HepG2 (cell line): Measurements from ENCODE around the gene ZNF100. TPM values are rescaled to one million over a fixed set of nuclear protein-coding genes. Genes with fewer than 3 reads are reported as not detected.

Experiments used
- CCAR2 ChIP-seq: fragments of 200-400 bp; formaldehyde crosslinking; optimal IDR thresholded peaks from 2 replicates; pipeline ENCODE3; 2018; ENCODE audit warnings: low read depth, mild to moderate bottlenecking, low read length, moderate library complexity
- DRAP1 ChIP-seq: IDR thresholded peaks from 2 replicates; pipeline ENCODE4 v1.6.1; 2016; ENCODE audit warnings: missing genetic modification reagents, missing compliant biosample characterization
- ELF4 ChIP-seq: sonication (generic); formaldehyde crosslinking; IDR thresholded peaks from 2 replicates; pipeline ENCODE4 v1.5.0; 2020; ENCODE audit warnings: missing genetic modification reagents, mild to moderate bottlenecking, moderate library complexity, borderline replicate concordance
- FOXP1 ChIP-seq, 2 experiments: fragments of 450-650 bp in 1 of 2; IDR thresholded peaks; 2 replicates each; pipeline ENCODE4 v1.6.1; 2017 to 2018; ENCODE audit warnings: antibody characterized with exemption in 1 of 2
- HCFC1 ChIP-seq: fragments of 150-350 bp; IDR thresholded peaks from 2 replicates; pipeline ENCODE4 v1.6.1; 2014; ENCODE audit warnings: low read depth, low read length
- MBNL3 ChIP-seq: fragments of 250-450 bp; sonication (Bioruptor Pico); conservative IDR thresholded peaks from 2 replicates; pipeline ENCODE4 v1.8.0; 2022; ENCODE audit warnings: mild to moderate bottlenecking, inconsistent platforms
- MTF1 ChIP-seq: sonication (generic); formaldehyde crosslinking; IDR thresholded peaks from 2 replicates; pipeline ENCODE4 v1.5.0; 2020; ENCODE audit warnings: missing genetic modification reagents
- NRL ChIP-seq: sonication (generic); formaldehyde crosslinking; IDR thresholded peaks from 2 replicates; pipeline ENCODE4 v1.5.0; 2020; ENCODE audit warnings: missing genetic modification reagents, mild to moderate bottlenecking, moderate library complexity, borderline replicate concordance
- PHF21A ChIP-seq: sonication (generic); formaldehyde crosslinking; IDR thresholded peaks from 2 replicates; pipeline ENCODE4 v1.5.0; 2020; ENCODE audit warnings: mild to moderate bottlenecking, missing genetic modification reagents
- SAP130 ChIP-seq: IDR thresholded peaks from 2 replicates; pipeline ENCODE4 v1.6.1; 2016; ENCODE audit warnings: low read depth
- SMAD3 ChIP-seq: sonication (generic); formaldehyde crosslinking; IDR thresholded peaks from 2 replicates; pipeline ENCODE4 v1.4.0; 2020; ENCODE audit warnings: missing genetic modification reagents
- SP1 ChIP-seq, 2 experiments: fragments of 450-650 bp in 1 of 2; sonication (generic) in 1 of 2; formaldehyde crosslinking in 1 of 2; IDR thresholded peaks; 2 replicates each; pipeline versions ENCODE4 v1.4.0 to v1.6.1; 2016 to 2020; ENCODE audit warnings: missing genetic modification reagents in 1 of 2
- THAP11 ChIP-seq: IDR thresholded peaks from 2 replicates; pipeline ENCODE4 v1.6.1; 2016; ENCODE audit warnings: missing biosample characterization, missing genetic modification reagents
- TSC22D2 ChIP-seq: sonication (generic); formaldehyde crosslinking; IDR thresholded peaks from 2 replicates; pipeline ENCODE4 v1.5.1; 2020; ENCODE audit warnings: missing genetic modification reagents, mild to moderate bottlenecking, borderline replicate concordance
- ZBTB8A ChIP-seq: sonication (generic); formaldehyde crosslinking; IDR thresholded peaks from 2 replicates; pipeline ENCODE4 v1.4.0; 2020; ENCODE audit warnings: mild to moderate bottlenecking, low read depth, missing genetic modification reagents, borderline replicate concordance
- ZNF17 ChIP-seq: sonication (generic); formaldehyde crosslinking; IDR thresholded peaks from 2 replicates; pipeline ENCODE4 v1.5.0; 2020; ENCODE audit warnings: mild to moderate bottlenecking, missing genetic modification reagents
- ZNF331 ChIP-seq: sonication (generic); formaldehyde crosslinking; IDR thresholded peaks from 2 replicates; pipeline ENCODE4 v1.4.0; 2020; ENCODE audit warnings: missing genetic modification reagents
- ZNF879 ChIP-seq: sonication (generic); formaldehyde crosslinking; IDR thresholded peaks from 2 replicates; pipeline ENCODE4 v1.8.1; 2023; ENCODE audit warnings: missing genetic modification reagents
- ZSCAN22 ChIP-seq: sonication (generic); formaldehyde crosslinking; IDR thresholded peaks from 2 replicates; pipeline ENCODE4 v1.4.0; 2020; ENCODE audit warnings: mild to moderate bottlenecking, missing genetic modification reagents
- polyA plus RNA-seq, 8 experiments: library from polyadenylated mRNA; depleted of rRNA in 3 of 8; stranded (reverse) in 7 of 8; unstranded in 1 of 8; fragments of >200 nt; fragmentation: Illumina TruSeq in 4 of 8; extraction: Trizol in 4 of 8; gene quantifications; 2 replicates each; pipeline versions ENCODE4 v1.2.1 to v1.2.3, GENCODE V29; 2011 to 2016; ENCODE audit warnings: low read depth in 4 of 8, missing spikeins in 1 of 8, mixed read lengths in 1 of 8; ENCODE audit not compliant: insufficient read depth in 1 of 8
- total RNA-seq, 5 experiments: library from RNA; depleted of rRNA; stranded (reverse); fragments of >200 nt; fragmentation: Illumina TruSeq; extraction: Trizol; gene quantifications; 2 replicates each; pipeline ENCODE4 v1.2.3, GENCODE V29; 2016; ENCODE audit warnings: low read depth in 1 of 5
- TF ChIP-seq, protein P1 (sequence below): sonication (generic); formaldehyde crosslinking; IDR thresholded peaks from 2 replicates; pipeline ENCODE4 v1.4.0; 2020; ENCODE audit warnings: missing genetic modification reagents
- TF ChIP-seq, protein P2 (sequence below): sonication (generic); formaldehyde crosslinking; IDR thresholded peaks from 2 replicates; pipeline ENCODE4 v1.5.0; 2020; ENCODE audit warnings: missing genetic modification reagents
- TF ChIP-seq, protein P3 (sequence below): conservative IDR thresholded peaks from 2 replicates; pipeline ENCODE4 v1.6.1; 2018; ENCODE audit warnings: missing genetic modification reagents
- TF ChIP-seq, protein P4 (sequence below): sonication (generic); formaldehyde crosslinking; IDR thresholded peaks from 2 replicates; pipeline ENCODE4 v1.4.0; 2020; ENCODE audit warnings: missing genetic modification reagents, borderline replicate concordance

Gene ZNF100
- total and polyA plus RNA-seq, 2 of the 13 experiments (the other 11 are each of a cell fraction or from before 2014, with no cell fraction given) = 2.5 to 11.4 TPM

GRCh38 chr19:21767065-21767800 is at the start of gene ZNF100 (continued):
- TF ChIP-seq SP1 (IDR thresholded peaks at IDR 0.05) (no peak), SP1 (CRISPR knock-in tag; IDR thresholded peaks at IDR 0.05) (peak; percentile 36), ZNF879 (no peak), PHF21A (CRISPR knock-in tag) (peak; percentile 55; the same call in 1 of the 2 replicates), ELF4 (CRISPR knock-in tag) (peak; percentile 91), ZNF331 (CRISPR knock-in tag) (no peak), ZBTB8A (CRISPR knock-in tag) (no peak), ZNF17 (CRISPR knock-in tag) (no peak), FOXP1 (IDR thresholded peaks at IDR 0.05) (no peak), FOXP1 (CRISPR knock-in tag; IDR thresholded peaks at IDR 0.05) (no peak), SAP130 (CRISPR knock-in tag) (peak; percentile 92), THAP11 (CRISPR knock-in tag) (no peak), MBNL3 (CRISPR knock-in tag) (no peak), SMAD3 (no peak), NRL (CRISPR knock-in tag) (peak; percentile 76), ZSCAN22 (CRISPR knock-in tag) (no peak), CCAR2 (no peak), TSC22D2 (CRISPR knock-in tag) (no peak), DRAP1 (CRISPR knock-in tag) (peak; percentile 18; the same call in 1 of the 2 replicates), MTF1 (CRISPR knock-in tag) (no peak), HCFC1 (no peak)
- TF ChIP-seq, protein P1, sequence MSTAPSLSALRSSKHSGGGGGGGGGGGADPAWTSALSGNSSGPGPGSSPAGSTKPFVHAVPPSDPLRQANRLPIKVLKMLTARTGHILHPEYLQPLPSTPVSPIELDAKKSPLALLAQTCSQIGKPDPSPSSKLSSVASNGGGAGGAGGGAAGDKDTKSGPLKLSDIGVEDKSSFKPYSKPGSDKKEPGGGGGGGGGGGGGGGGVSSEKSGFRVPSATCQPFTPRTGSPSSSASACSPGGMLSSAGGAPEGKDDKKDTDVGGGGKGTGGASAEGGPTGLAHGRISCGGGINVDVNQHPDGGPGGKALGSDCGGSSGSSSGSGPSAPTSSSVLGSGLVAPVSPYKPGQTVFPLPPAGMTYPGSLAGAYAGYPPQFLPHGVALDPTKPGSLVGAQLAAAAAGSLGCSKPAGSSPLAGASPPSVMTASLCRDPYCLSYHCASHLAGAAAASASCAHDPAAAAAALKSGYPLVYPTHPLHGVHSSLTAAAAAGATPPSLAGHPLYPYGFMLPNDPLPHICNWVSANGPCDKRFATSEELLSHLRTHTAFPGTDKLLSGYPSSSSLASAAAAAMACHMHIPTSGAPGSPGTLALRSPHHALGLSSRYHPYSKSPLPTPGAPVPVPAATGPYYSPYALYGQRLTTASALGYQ (CRISPR knock-in tag) = no peak
- TF ChIP-seq, protein P2, sequence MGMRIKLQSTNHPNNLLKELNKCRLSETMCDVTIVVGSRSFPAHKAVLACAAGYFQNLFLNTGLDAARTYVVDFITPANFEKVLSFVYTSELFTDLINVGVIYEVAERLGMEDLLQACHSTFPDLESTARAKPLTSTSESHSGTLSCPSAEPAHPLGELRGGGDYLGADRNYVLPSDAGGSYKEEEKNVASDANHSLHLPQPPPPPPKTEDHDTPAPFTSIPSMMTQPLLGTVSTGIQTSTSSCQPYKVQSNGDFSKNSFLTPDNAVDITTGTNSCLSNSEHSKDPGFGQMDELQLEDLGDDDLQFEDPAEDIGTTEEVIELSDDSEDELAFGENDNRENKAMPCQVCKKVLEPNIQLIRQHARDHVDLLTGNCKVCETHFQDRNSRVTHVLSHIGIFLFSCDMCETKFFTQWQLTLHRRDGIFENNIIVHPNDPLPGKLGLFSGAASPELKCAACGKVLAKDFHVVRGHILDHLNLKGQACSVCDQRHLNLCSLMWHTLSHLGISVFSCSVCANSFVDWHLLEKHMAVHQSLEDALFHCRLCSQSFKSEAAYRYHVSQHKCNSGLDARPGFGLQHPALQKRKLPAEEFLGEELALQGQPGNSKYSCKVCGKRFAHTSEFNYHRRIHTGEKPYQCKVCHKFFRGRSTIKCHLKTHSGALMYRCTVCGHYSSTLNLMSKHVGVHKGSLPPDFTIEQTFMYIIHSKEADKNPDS (CRISPR knock-in tag) = no peak
- TF ChIP-seq, protein P3, sequence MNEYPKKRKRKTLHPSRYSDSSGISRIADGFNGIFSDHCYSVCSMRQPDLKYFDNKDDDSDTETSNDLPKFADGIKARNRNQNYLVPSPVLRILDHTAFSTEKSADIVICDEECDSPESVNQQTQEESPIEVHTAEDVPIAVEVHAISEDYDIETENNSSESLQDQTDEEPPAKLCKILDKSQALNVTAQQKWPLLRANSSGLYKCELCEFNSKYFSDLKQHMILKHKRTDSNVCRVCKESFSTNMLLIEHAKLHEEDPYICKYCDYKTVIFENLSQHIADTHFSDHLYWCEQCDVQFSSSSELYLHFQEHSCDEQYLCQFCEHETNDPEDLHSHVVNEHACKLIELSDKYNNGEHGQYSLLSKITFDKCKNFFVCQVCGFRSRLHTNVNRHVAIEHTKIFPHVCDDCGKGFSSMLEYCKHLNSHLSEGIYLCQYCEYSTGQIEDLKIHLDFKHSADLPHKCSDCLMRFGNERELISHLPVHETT = no peak
- TF ChIP-seq, protein P4, sequence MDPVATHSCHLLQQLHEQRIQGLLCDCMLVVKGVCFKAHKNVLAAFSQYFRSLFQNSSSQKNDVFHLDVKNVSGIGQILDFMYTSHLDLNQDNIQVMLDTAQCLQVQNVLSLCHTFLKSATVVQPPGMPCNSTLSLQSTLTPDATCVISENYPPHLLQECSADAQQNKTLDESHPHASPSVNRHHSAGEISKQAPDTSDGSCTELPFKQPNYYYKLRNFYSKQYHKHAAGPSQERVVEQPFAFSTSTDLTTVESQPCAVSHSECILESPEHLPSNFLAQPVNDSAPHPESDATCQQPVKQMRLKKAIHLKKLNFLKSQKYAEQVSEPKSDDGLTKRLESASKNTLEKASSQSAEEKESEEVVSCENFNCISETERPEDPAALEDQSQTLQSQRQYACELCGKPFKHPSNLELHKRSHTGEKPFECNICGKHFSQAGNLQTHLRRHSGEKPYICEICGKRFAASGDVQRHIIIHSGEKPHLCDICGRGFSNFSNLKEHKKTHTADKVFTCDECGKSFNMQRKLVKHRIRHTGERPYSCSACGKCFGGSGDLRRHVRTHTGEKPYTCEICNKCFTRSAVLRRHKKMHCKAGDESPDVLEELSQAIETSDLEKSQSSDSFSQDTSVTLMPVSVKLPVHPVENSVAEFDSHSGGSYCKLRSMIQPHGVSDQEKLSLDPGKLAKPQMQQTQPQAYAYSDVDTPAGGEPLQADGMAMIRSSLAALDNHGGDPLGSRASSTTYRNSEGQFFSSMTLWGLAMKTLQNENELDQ = no peak
